K562 (cell line): ENCODE results near the gene FAM156A. TPM values are rescaled to one million over a fixed set of nuclear protein-coding genes. Genes with fewer than 3 reads are reported as not detected.

Experiments used
- ATF1 ChIP-seq, 2 experiments: fragments of 450-650 bp in 1 of 2; IDR thresholded peaks; 2 replicates each; pipeline ENCODE4 v1.6.1; 2016; ENCODE audit warnings: missing compliant biosample characterization in 1 of 2, missing genetic modification characterization in 1 of 2
- E2F6 ChIP-seq, 2 experiments: IDR thresholded peaks; 2 replicates each; pipeline ENCODE4 v1.6.1; 2011; ENCODE audit warnings: borderline replicate concordance in 1 of 2, control low read depth in 1 of 2, low read depth in 1 of 2, low read length in 1 of 2, mild to moderate bottlenecking in 1 of 2, mixed read lengths in 1 of 2, moderate library complexity in 1 of 2; ENCODE audit not compliant: insufficient read depth in 1 of 2, insufficient read length in 1 of 2, poor library complexity in 1 of 2, severe bottlenecking in 1 of 2; ENCODE audit errors: extremely low read depth in 1 of 2
- ZBTB11 ChIP-seq, 3 experiments: fragments of 200-800 bp in 1 of 3; fragments of 250-450 bp in 1 of 3; fragments of 450-650 bp in 1 of 3; sonication (Bioruptor Pico) in 1 of 3; sonication (Bioruptor generic) in 1 of 3; formaldehyde crosslinking in 1 of 3; IDR thresholded peaks; 2 replicates each; pipeline versions ENCODE4 v1.6.1 to v1.8.0; 2016 to 2022; ENCODE audit warnings: mild to moderate bottlenecking in 2 of 3, missing genetic modification characterization in 2 of 3, missing compliant biosample characterization in 1 of 3, moderate library complexity in 1 of 3
- ZNF324 ChIP-seq: fragments of 250-450 bp; sonication (Bioruptor Pico); IDR thresholded peaks from 2 replicates; pipeline ENCODE4 v1.4.0; 2020; ENCODE audit warnings: mild to moderate bottlenecking
- polyA plus RNA-seq, 8 experiments: library from polyadenylated mRNA; depleted of rRNA in 4 of 8; stranded (reverse) in 5 of 8; unstranded in 3 of 8; fragments of >200 nt; fragmentation: Nextera tagmentation in 2 of 8; fragmentation: Illumina TruSeq in 1 of 8; extraction: Ambion mirVana in 2 of 8; extraction: Trizol in 1 of 8; gene quantifications; 2 replicates each; pipeline versions ENCODE4 v1.2.1 to v1.2.3, GENCODE V29; 2011 to 2014; ENCODE audit warnings: inconsistent platforms in 1 of 8, missing spikeins in 1 of 8
- total RNA-seq, 7 experiments: library from RNA; depleted of rRNA in 6 of 7; stranded (reverse); fragments of >200 nt in 6 of 7; fragmentation: Illumina TruSeq in 2 of 7; extraction: Trizol in 2 of 7; gene quantifications; 2 replicates each; pipeline versions ENCODE4 v1.2.1 to v1.2.3, GENCODE V29; 2011 to 2021; ENCODE audit warnings: low replicate concordance in 1 of 7

FAM156A gene
- total and polyA plus RNA-seq, 9 of the 15 experiments (the other 6 are each of a cell fraction or from before 2014, with no cell fraction given) = 1.9 to 20.3 (median 8.6) TPM

DNA sequence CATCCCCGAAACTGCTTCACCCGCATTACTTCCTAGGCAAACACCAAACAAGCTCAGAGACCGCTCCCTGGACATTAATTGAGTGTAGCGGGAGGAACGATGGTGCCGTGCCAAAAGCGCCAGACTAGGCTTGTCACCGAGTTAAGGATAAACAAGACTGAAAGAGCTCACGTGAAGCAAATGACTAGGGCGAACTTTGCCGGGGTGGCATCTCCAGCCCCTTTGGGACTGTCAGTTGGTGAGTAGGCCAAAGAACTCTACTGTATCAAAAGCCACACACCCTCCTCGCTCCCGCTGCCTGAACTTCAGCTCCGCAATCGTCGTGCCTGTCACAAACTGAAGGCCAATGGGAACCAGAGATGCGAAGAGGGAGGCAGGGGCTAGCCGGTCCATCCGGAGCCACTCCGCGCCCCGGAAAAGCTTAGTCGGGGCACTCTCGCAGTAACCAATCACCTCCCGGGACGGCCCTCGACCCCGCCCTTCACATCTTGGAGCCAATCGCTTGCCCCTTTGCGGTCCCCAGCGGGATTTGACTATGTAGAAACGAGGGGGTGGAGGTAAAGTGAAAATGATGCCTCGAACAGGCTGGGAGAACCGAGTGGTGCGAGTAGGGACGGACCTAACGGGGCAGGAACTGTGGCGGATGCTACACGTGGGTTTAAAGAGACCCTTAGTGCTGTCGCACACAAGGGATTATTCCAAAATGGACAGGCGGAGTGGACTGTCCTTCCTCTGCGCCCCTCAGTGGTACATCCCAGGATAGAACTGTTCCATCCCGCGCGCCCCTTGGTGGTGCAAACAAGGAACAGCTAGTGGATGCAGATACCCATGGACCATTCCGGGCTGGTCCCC is 37.0 kb upstream of the FAM156A start (continued):
- TF ChIP-seq ZBTB11 (CRISPR knock-in tag; IDR thresholded peaks at IDR 0.05) (peak in 2 of 3 experiments; percentile 73 to 96; a peak in 4 of 6 replicates), E2F6 (IDR thresholded peaks at IDR 0.05; ENCODE audit: borderline replicate concordance in 1 of 2, extremely low read depth in 1 of 2, insufficient read depth in 1 of 2, insufficient read length in 1 of 2, low read depth in 1 of 2, low read length in 1 of 2, poor library complexity in 1 of 2, severe bottlenecking in 1 of 2) (peak in 1 of 2 experiments; percentile 23), ZNF324 (CRISPR knock-in tag) (no peak), ATF1 (CRISPR knock-in tag; IDR thresholded peaks at IDR 0.05) (no peak), ATF1 (tag; IDR thresholded peaks at IDR 0.05) (peak; percentile 51; the same call in 1 of the 2 replicates)
- TF ChIP-seq, all 486 proteins: peak for 55
